H1 (cell line): ENCODE measurements around the gene ADCY5.

Source experiments
- CEBPB ChIP-seq: IDR thresholded peaks from 2 replicates; pipeline ENCODE4 v1.6.1; 2012; ENCODE audit warnings: low read depth, low read length
- CTCF ChIP-seq, 3 experiments: IDR thresholded peaks; 1 replicate in 2 of 3; 2 replicates in 1 of 3; pipeline versions ENCODE4 v1.5.1 to v1.6.1; 2011; ENCODE audit warnings: low read length in 3 of 3, mild to moderate bottlenecking in 3 of 3, inconsistent platforms in 2 of 3, low read depth in 1 of 3, moderate library complexity in 1 of 3; ENCODE audit not compliant: insufficient read depth in 1 of 3; ENCODE audit errors: control extremely low read depth in 1 of 3
- EZH2 ChIP-seq: fragments of 200-600 bp; sonication (generic); IDR thresholded peaks from 2 replicates; pipeline ENCODE4 v1.7.1; 2012; ENCODE audit warnings: low read depth, mild to moderate bottlenecking, moderate library complexity, low read length, inconsistent platforms; ENCODE audit not compliant: severe bottlenecking
- KDM5A ChIP-seq: fragments of 200-600 bp; IDR thresholded peaks from 2 replicates; pipeline ENCODE4 v1.7.1; 2012; ENCODE audit warnings: mild to moderate bottlenecking, low read length, inconsistent platforms, mixed read lengths
- MAFK ChIP-seq: IDR thresholded peaks from 2 replicates; pipeline ENCODE4 v1.6.1; 2012; ENCODE audit warnings: low read depth, mild to moderate bottlenecking, improper control_type of control experiment, low read length
- MAX ChIP-seq: IDR thresholded peaks from 2 replicates; pipeline ENCODE4 v1.6.1; 2012; ENCODE audit warnings: inconsistent platforms
- POLR2A ChIP-seq, 2 experiments: IDR thresholded peaks; 1 replicate in 1 of 2; 2 replicates in 1 of 2; pipeline ENCODE4 v1.6.1; 2011; ENCODE audit warnings: low read depth in 2 of 2, low read length in 2 of 2, mild to moderate bottlenecking in 2 of 2; ENCODE audit errors: control extremely low read depth in 1 of 2
- POLR2AphosphoS5 ChIP-seq: IDR thresholded peaks from 2 replicates; pipeline ENCODE4 v1.6.1; 2011; ENCODE audit warnings: low read depth, low read length
- RBBP5 ChIP-seq: IDR thresholded peaks from 2 replicates; pipeline ENCODE4 v1.7.1; 2012; ENCODE audit warnings: low read depth, mild to moderate bottlenecking, inconsistent platforms, low read length, moderate library complexity, borderline replicate concordance
- SUZ12 ChIP-seq: fragments of 200-600 bp; sonication (generic); IDR thresholded peaks from 2 replicates; pipeline ENCODE4 v1.6.1; 2012; ENCODE audit warnings: mild to moderate bottlenecking, inconsistent platforms, low read length, moderate library complexity, mixed read lengths
- USF2 ChIP-seq: IDR thresholded peaks from 2 replicates; pipeline ENCODE4 v1.6.1; 2011; ENCODE audit warnings: low read length, improper control_type of control experiment
- YY1 ChIP-seq: IDR thresholded peaks from 2 replicates; pipeline ENCODE4 v1.6.1; 2011; ENCODE audit warnings: low read depth, mild to moderate bottlenecking, low read length

GRCh38 chr3:123419850-123420297 is 29.0 kb downstream of the ADCY5 start:
- TF ChIP-seq RBBP5 (no peak), POLR2A (IDR thresholded peaks at IDR 0.05; ENCODE audit: control extremely low read depth in 1 of 2, low read depth in 2 of 2, low read length in 2 of 2) (no peak), POLR2AphosphoS5 (no peak), CTCF (IDR thresholded peaks at IDR 0.05; ENCODE audit: control extremely low read depth in 1 of 3, insufficient read depth in 1 of 3, low read depth in 1 of 3, low read length in 3 of 3) (no peak), EZH2 (no peak), MAFK (no peak), MAX (no peak), CEBPB (no peak), SUZ12 (no peak), KDM5A (no peak), YY1 (no peak), USF2 (no peak)
